Astrocyte of the hippocampus (primary cell): ENCODE data around the gene NELFE.
"Not testable (repeated sequence)": the region's sequence is repeated elsewhere in the genome, so short reads cannot be mapped to it uniquely, and the experiment has no call there.

Source experiments
- DNase-seq: peaks from one replicate; pipeline ENCODE4 v3.0.0; 2011; ENCODE audit warnings: low read depth, low spot score

NELFE gene

DNA sequence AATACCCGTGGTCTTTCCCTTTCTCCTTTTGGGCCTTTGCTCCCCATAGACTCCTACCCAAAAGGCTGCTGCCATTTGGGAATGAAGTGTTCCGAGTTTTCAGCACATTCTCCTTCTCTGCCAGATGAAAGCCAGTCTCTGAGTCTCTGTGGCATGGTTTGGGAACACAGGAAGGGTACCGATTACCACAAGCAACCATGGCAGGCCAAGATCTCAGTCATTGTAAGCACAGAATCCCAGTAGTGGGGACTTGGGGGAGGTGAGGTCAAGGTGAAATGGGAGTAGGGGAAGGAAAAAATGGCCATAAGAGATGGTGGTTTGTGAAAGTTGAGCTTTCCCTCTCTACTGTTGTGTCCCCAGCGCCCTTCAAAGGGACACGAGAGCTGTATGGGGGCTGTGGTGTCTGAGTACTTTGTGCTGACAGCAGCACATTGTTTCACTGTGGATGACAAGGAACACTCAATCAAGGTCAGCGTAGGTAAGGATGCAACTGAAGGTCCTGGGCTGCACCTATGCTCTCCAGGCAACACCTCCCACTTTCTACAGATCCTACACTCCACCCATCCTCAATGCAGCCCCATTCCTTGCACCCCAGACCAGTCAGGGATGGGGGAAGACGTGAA is 8.7 kb downstream of the NELFE start:
- DNase-seq, result no peak

DNA sequence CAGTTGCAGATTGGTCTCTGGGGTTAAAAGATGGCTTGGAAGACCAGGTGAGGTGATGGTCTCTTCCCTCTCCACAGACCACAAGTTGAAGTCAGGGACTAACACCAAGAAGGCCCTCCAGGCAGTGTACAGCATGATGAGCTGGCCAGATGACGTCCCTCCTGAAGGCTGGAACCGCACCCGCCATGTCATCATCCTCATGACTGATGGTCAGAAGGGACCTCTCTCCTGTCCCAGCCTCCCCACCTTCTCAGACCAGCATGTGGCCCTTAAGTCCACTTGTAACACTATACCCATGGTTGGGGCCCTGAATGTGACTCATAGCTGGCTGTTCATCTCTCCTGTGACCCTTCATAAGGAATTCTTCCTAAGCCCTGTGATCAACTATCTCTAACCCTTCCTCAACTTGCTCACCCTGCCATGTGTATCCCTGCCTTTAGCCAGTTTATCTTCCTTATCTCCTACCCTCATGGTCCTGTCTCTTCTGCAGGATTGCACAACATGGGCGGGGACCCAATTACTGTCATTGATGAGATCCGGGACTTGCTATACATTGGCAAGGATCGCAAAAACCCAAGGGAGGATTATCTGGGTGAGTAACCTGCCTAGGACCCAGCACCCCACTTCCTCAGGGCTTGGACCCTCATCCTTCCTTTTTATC is 9.9 kb downstream of the NELFE start:
- DNase-seq, result no peak

DNA sequence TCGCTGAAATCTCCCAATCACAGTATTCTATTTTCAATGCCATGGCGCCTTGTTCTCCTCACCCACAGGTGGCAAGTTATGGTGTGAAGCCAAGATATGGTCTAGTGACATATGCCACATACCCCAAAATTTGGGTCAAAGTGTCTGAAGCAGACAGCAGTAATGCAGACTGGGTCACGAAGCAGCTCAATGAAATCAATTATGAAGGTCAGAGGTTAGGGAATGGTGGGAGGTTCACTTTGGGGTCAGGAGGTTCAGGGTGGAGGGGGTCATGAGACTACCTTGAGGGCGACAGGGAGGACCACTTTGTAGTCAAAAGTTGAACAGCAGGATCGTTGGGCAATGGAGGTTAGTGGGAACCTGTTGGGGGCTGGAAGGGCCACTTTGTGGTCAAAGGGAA is 10.5 kb downstream of the NELFE start:
- no peak for DNase-seq

DNA sequence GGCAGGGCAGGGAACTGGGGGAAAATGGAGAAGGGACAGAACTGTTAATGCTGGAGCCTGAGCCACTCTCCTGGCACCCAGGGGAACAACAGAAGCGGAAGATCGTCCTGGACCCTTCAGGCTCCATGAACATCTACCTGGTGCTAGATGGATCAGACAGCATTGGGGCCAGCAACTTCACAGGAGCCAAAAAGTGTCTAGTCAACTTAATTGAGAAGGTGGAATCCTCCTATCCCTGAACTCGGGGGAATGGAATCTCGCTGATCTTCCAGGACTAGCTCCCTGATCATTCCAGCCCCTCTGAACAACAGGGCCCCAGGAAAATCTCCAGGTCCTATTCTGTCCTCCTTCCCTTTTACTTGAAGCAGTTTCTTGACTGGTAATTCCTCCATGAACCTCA is 10.9 kb downstream of the NELFE start:
- no peak for DNase-seq

DNA sequence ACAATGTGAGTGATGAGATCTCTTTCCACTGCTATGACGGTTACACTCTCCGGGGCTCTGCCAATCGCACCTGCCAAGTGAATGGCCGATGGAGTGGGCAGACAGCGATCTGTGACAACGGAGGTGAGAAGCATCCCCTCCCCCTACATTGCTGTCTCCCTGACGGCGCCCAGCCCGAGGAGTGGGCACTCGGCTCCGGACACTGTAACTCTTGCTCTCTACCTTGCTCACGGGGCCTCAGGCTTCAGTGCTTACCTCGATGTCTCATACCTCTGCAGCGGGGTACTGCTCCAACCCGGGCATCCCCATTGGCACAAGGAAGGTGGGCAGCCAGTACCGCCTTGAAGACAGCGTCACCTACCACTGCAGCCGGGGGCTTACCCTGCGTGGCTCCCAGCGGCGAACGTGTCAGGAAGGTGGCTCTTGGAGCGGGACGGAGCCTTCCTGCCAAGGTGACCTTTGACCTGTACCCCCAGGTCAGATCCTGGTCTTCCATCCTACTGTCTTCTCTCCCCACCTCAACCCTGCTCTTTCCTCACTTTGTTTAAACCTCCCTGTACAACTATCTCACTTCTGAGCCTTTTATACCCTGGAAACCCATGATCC is 11.6 kb downstream of the NELFE start:
- DNase-seq, result no peak

DNA sequence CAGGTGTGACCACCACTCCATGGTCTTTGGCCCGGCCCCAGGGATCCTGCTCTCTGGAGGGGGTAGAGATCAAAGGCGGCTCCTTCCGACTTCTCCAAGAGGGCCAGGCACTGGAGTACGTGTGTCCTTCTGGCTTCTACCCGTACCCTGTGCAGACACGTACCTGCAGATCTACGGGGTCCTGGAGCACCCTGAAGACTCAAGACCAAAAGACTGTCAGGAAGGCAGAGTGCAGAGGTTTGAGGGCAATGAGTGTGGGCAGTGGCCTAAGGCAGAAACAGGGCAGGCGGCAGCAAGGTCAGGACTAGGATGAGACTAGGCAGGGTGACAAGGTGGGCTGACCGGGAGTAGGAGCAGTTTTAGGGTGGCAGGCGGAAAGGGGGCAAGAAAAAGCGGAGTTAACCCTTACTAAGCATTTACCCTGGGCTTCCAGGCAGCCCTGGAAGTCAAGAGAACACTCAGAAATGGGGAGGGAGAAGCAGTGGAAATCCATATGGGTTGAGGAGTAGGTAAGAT is 12.3 kb downstream of the NELFE start:
- no peak for DNase-seq

DNA sequence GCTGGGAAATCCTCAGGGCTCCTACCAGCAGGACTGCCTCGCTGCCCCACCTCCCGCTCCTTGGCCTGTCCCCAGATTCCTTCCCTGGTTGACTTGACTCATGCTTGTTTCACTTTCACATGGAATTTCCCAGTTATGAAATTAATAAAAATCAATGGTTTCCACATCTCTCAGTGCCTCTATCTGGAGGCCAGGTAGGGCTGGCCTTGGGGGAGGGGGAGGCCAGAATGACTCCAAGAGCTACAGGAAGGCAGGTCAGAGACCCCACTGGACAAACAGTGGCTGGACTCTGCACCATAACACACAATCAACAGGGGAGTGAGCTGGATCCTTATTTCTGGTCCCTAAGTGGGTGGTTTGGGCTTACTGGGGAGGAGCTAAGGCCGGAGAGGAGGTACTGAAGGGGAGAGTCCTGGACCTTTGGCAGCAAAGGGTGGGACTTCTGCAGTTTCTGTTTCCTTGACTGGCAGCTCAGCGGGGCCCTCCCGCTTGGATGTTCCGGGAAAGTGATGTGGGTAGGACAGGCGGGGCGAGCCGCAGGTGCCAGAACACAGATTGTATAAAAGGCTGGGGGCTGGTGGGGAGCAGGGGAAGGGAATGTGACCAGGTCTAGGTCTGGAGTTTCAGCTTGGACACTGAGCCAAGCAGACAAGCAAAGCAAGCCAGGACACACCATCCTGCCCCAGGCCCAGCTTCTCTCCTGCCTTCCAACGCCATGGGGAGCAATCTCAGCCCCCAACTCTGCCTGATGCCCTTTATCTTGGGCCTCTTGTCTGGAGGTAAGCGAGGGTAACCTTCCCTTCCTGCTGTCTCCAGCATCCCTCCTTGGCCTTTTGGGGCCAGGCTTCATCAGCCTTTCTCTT is 13.0 kb downstream of the NELFE start, which contains the start of gene CFB:
CFB (plus strand) TSS at position 589 of the 863 bp plus-strand sequence; CDS start at position 716, 127 bp downstream.
- DNase-seq, result peak; percentile 72

DNA sequence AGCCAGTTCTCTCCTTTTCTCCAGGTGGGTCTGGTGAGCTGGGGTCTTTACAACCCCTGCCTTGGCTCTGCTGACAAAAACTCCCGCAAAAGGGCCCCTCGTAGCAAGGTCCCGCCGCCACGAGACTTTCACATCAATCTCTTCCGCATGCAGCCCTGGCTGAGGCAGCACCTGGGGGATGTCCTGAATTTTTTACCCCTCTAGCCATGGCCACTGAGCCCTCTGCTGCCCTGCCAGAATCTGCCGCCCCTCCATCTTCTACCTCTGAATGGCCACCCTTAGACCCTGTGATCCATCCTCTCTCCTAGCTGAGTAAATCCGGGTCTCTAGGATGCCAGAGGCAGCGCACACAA is 13.6 kb downstream of the NELFE start:
- no peak for DNase-seq

DNA sequence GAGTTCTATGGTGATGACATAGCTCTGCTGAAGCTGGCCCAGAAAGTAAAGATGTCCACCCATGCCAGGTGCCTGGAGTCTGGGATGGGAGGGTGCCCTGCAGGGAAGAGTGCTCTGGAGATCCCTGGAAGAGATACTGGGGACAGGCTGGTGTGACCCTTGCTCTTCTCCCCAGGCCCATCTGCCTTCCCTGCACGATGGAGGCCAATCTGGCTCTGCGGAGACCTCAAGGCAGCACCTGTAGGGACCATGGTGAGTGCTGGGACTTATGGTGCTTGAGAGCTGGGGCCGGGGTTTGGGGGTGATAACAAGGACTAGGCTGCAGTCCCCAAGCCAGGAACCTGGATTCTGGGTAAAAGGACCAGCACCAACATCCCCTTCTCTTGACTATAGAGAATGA is 15.0 kb downstream of the NELFE start:
- DNase-seq, result no peak

DNA sequence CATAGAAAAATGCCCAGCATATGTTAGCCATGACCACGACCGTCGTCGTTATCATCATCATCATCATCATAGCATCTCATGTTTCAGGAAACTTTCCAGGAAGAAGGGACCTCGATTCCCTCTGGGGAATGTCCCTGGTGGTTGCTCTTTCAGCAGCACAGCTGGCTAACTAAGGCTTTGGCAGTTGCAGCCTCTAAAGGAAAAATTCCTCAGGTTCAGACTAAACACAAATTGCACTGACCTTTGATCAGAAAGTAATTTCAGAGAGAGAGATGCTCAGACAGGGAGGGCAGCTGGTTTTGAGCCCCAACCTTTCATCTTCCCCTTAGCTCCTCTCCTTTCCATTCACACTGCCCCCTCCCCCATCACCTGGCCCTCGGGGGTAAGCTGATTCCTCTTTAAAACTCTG is 18.5 kb downstream of the NELFE start:
- DNase-seq, result peak; percentile 20

DNA sequence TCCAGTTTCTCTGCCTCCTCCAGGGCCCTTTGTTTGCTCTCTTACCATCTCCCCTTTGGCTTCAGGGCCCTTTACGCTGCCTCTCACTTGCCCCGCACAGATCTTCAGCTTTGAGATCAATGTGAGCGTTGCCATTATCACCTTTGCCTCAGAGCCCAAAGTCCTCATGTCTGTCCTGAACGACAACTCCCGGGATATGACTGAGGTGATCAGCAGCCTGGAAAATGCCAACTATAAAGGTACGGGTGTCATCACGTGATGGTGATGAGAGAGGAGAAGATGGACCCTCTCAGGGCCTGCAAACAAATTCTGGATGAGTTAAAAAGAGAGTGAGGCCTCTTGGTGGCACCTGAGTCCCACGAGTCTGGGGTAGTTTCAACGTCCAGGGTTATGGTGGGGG is 22.9 kb downstream of the NELFE start:
- DNase-seq, result no peak

DNA sequence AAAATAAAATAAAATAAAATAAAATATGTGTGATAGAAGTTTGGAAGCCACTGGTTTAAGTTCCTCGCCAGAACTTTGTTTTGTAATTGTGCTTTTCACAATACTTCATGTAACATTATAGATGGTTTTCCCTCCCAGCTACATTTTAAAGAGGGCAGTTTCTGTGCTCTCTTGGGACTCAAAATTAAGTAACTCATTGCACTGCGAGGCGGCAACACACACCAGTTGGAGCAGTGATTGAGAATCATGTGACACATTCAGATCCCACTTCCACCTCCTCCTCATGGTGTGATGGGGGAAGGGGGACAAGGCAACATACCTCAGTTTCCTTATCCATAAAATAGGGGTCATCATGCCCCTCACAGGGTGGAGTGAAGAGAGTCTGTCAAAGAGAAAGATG is 23.8 kb downstream of the NELFE start:
- DNase-seq, result no peak

DNA sequence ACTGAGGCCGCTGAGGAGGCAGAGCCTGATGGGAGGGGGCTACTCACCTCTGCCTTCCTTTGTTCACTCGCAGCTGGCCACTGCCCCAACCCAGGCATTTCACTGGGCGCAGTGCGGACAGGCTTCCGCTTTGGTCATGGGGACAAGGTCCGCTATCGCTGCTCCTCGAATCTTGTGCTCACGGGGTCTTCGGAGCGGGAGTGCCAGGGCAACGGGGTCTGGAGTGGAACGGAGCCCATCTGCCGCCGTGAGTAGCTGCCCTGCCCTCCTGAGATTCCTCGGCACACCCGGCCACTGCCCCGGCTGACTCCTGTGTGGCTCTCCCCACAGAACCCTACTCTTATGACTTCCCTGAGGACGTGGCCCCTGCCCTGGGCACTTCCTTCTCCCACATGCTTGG is 25.2 kb downstream of the NELFE start:
- DNase-seq, result no peak

DNA sequence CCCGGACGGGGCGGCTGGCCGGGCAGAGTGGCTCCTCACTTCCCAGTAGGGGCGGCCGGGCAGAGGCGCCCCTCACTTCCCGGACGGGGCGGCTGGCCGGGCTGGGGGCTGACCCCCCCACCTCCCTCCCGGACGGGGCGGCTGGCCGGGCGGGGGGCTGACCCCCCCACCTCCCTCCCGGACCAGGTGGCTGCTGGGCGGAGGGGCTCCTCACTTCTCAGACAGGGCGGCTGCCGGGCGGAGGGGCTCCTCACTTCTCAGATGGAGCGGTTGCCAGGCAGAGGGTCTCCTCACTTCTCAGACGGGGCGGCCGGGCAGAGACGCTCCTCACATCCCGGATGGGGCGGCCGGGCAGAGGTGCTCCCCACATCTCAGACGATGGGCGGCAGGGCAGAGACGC is 26.6 kb downstream of the NELFE start:
- not testable (repeated sequence) for DNase-seq

DNA sequence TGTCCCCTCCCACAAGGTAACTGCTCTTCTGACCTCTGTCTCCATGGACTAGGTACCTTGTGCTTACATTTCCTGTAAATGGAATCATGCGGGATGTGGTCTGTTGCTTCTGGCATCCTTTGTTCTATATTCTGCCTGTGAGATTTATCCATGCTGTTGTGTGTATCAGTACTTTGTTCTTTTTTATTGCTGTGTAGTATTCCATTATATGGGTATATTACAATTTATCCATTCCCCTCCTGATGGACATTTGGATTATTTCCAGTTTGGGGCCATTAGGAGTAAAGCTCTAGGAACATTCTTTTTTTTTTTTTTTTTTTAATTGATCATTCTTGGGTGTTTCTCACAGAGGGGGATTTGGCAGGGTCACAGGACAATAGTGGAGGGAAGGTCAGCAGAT is 27.8 kb downstream of the NELFE start:
- no peak for DNase-seq

DNA sequence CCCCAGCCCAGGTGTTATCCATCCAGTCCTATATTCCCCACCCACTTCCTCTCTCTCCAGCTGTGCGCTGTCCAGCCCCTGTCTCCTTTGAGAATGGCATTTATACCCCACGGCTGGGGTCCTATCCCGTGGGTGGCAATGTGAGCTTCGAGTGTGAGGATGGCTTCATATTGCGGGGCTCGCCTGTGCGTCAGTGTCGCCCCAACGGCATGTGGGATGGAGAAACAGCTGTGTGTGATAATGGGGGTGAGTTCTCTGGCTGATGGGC is 30.2 kb downstream of the NELFE start:
- no peak for DNase-seq

DNA sequence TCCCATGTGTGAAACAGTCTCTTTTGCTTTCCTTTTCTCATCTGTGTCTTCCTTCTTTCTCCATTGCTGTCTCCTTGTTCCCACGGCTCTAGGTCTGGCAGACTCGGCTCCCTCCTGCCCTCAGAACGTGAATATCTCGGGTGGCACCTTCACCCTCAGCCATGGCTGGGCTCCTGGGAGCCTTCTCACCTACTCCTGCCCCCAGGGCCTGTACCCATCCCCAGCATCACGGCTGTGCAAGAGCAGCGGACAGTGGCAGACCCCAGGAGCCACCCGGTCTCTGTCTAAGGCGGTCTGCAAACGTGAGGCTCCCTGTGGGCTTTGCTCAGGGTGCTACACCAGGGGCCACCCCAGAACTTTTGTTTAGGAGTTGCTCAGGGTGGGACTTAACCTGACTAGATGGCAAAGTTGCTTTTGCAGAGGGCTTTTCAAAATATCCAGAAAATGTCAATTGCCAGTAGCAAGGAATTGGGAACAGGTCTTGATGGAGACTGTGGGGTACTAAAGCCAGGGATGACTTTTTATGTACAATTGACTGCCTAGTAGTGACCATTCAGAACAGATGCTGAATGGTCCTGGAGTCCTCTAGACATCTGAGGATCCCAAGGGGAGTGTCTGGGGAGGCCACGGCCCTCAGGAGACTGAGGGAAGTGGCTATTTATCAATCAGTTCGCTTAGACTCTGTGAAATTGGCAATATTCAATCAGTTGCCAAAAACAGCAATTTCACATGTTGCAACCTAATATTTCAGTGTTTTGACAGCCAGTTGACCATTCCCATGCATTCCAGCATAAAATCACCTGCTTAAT is 30.7 kb downstream of the NELFE start:
- no peak for DNase-seq

DNA sequence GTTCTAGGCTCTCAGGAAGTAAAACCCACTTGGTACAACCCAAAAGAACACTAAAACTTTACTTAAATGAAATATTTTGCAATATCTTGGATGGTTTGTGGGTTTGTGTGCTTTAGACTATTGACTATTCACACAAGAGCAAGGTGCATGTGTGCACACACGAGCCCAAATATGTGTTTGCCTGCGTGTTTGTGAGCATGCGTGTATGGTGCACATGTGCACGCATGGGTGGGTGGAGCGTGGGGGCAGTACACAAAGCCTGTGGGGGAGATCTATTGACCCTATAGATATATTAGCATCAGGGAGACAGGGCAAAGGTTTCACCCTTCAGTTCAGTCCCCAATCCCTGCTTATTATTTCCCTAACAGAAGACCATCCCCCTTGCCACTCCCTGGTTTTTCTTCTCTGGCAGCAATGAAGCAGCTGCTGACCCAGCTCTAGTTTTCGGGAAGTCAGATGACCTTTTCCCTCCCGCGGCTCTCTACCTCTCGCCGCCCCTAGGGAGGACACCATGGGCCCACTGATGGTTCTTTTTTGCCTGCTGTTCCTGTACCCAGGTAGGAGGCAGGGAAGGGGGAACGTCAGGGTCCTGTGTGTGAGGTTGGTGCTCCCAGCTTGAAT is 31.4 kb downstream of the NELFE start, which contains the start of gene C2:
C2 (plus strand) TSS at position 476 of the 621 bp plus-strand sequence; CDS start at position 512, 36 bp downstream.
- DNase-seq, result no peak

DNA sequence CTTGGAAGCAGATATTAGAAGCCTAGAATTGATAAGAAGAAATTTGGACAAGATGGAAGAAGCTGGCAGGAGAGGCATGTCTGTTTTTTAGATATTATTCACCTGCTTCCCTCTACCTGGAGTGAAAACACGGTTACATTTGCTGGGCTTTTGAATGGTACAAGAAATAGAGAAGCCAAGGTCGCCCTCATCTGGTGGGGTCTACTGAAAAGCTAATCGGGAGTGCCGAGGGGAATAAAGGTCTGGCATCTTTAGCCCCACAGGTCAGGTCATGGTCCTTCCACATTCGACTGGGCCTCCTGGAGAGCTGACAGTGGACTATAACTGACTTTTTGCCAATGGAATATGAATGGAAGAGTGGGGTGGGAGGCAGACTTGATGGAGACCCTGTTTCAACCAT is 35.8 kb downstream of the NELFE start:
- no peak for DNase-seq

DNA sequence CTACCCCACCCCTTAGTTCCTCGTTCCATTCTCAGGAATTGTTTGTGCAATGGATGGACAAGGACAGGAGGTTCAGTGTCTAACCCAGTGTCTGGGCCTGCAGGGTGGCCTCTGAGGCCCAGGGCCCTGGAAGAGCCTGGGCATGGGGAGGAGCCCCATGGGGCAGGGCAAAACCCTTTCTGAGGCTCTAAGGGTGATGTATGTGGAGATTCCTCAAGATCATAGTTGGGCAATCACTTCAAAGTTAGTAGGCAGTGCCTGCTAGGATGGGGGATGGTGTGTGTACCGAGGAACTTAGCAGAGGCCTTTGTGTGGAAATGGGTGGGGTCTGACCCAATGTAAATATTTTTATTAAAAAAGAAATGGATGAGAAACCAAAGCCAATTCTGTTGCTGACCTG is 38.0 kb downstream of the NELFE start:
- DNase-seq, result no peak
